ENCODE data around the gene COX5A.
"Not testable (repeated sequence)": the region's sequence is repeated elsewhere in the genome, so short reads cannot be mapped to it uniquely, and the experiment has no call there.

The COX5A gene

GRCh38 chr15:74896316-74896715 is 41.6 kb downstream of the COX5A start:
- H3K9me3 ChIP-seq (ENCODE audit: insufficient read depth, low read depth, low read length) = no peaks in the 10 kb centered on the region
- H3K4me2 ChIP-seq (ENCODE audit: low read depth, low read length, poor library complexity, severe bottlenecking) = no peak overlapping the region
- TF ChIP-seq EZH2phosphoT487 (IDR thresholded peaks at IDR 0.05; ENCODE audit: borderline replicate concordance) (no peak), CTCF (conservative IDR thresholded peaks at IDR 0.05; ENCODE audit: low read length) (no peak)

GRCh38 chr15:74895830-74896229 is 42.0 kb downstream of the COX5A start:
- Histone ChIP-seq H3K79me2 (ENCODE audit: insufficient read depth, low read length) (peaks cover 8% of the 10 kb centered on the region; the same call in 1 of the 2 replicates), H3K9ac (ENCODE audit: low read depth, low read length, poor library complexity, severe bottlenecking) (no peak overlapping the region), H3F3A (ENCODE audit: low read depth) (no peaks in the 10 kb centered on the region), H3K4me1 (ENCODE audit: insufficient read depth, low read length, poor library complexity, severe bottlenecking) (peaks cover 15% of the 10 kb centered on the region), H3K9me2 (replicated peaks; ENCODE audit: low read depth, low read length) (no peaks in the 10 kb centered on the region), H3K4me2 (ENCODE audit: low read depth, low read length, poor library complexity, severe bottlenecking) (no peak overlapping the region), H3K27me3 (ENCODE audit: insufficient read depth, low read length, poor library complexity, severe bottlenecking) (no peaks in the 10 kb centered on the region), H3K4me3 (ENCODE audit: low read length, poor library complexity, severe bottlenecking) (no peak overlapping the region), H3K9me3 (ENCODE audit: insufficient read depth, low read depth, low read length) (no peaks in the 10 kb centered on the region), H2AFZ (ENCODE audit: low read length) (no peak overlapping the region), H3K36me3 (ENCODE audit: insufficient read depth, low read length) (no peaks in the 10 kb centered on the region; the same call in 1 of the 2 replicates), H4K20me1 (ENCODE audit: insufficient read depth, low read length, poor library complexity, severe bottlenecking) (no peaks in the 10 kb centered on the region)
- no peak for TF ChIP-seq CTCF (conservative IDR thresholded peaks at IDR 0.05; ENCODE audit: low read length)
- no peak for TF ChIP-seq EZH2phosphoT487 (IDR thresholded peaks at IDR 0.05; ENCODE audit: borderline replicate concordance)

More at GRCh38 chr15:74896316-74896715, 41.6 kb downstream of the COX5A start:
- H2AFZ ChIP-seq (ENCODE audit: low read length) = no peak overlapping the region
- no peaks in the 10 kb centered on the region for H3F3A ChIP-seq (ENCODE audit: low read depth)
- peaks cover 14% of the 10 kb centered on the region for H3K4me1 ChIP-seq (ENCODE audit: insufficient read depth, low read length, poor library complexity, severe bottlenecking)
- H3K79me2 ChIP-seq (ENCODE audit: insufficient read depth, low read length) = peaks cover 3% of the 10 kb centered on the region; the same call in 1 of the 2 replicates
- H3K4me3 ChIP-seq (ENCODE audit: low read length, poor library complexity, severe bottlenecking) = no peak overlapping the region
- H3K27me3 ChIP-seq (ENCODE audit: insufficient read depth, low read length, poor library complexity, severe bottlenecking) = no peaks in the 10 kb centered on the region
- H4K20me1 ChIP-seq (ENCODE audit: insufficient read depth, low read length, poor library complexity, severe bottlenecking) = no peaks in the 10 kb centered on the region
- no peaks in the 10 kb centered on the region; the same call in 1 of the 2 replicates for H3K36me3 ChIP-seq (ENCODE audit: insufficient read depth, low read length)
- H3K9me2 ChIP-seq (replicated peaks; ENCODE audit: low read depth, low read length) = no peaks in the 10 kb centered on the region
- no peak overlapping the region for H3K9ac ChIP-seq (ENCODE audit: low read depth, low read length, poor library complexity, severe bottlenecking)

- H4K20me1 ChIP-seq (ENCODE audit: insufficient read depth, low read length, poor library complexity, severe bottlenecking); H3K9me3 ChIP-seq (ENCODE audit: insufficient read depth, low read depth, low read length); H3K4me2 ChIP-seq (ENCODE audit: low read depth, low read length, poor library complexity, severe bottlenecking); H2AFZ ChIP-seq (ENCODE audit: low read length); H3K9ac ChIP-seq (ENCODE audit: low read depth, low read length, poor library complexity, severe bottlenecking); H3F3A ChIP-seq (ENCODE audit: low read depth); H3K27me3 ChIP-seq (ENCODE audit: insufficient read depth, low read length, poor library complexity, severe bottlenecking); H3K36me3 ChIP-seq (ENCODE audit: insufficient read depth, low read length); H3K9me2 ChIP-seq (replicated peaks; ENCODE audit: low read depth, low read length); H3K4me3 ChIP-seq (ENCODE audit: low read length, poor library complexity, severe bottlenecking): not testable (repeated sequence)
- Histone ChIP-seq H3K4me1 (ENCODE audit: insufficient read depth, low read length, poor library complexity, severe bottlenecking) (peaks cover 25% of the 10 kb centered on the region), H3K79me2 (ENCODE audit: insufficient read depth, low read length) (peaks cover 18% of the 10 kb centered on the region)
Measured at GRCh38 chr15:74894383-74894782, 43.5 kb downstream of the COX5A start.

DNA sequence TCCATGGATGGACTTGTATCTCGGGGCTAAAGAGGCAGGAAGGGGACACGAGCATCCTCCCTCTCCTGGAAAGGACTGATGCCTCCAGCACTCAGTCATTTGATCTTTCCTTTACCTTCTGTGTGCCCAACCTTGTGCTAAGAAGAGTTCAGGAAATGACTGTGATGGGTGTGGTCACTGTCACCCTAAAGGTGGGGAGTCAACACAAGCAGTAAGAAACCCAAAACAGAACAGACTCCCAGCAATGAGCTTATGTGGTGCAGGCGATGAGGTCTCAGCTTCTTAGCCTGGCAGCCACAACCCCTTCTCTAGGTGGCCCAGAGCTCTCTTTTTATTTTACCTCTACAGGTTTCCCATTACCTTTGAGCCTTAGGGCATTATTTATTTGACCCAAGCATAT is 44.2 kb downstream of the COX5A start:
- TF ChIP-seq CTCF (conservative IDR thresholded peaks at IDR 0.05; ENCODE audit: low read length) = no peak
- TF ChIP-seq EZH2phosphoT487 (IDR thresholded peaks at IDR 0.05; ENCODE audit: borderline replicate concordance) = no peak
- peaks cover 18% of the 10 kb centered on the region for H3K79me2 ChIP-seq (ENCODE audit: insufficient read depth, low read length)
- no peak overlapping the region for H3K4me3 ChIP-seq (ENCODE audit: low read length, poor library complexity, severe bottlenecking)
- H3F3A ChIP-seq (ENCODE audit: low read depth) = no peaks in the 10 kb centered on the region
- no peak overlapping the region for H2AFZ ChIP-seq (ENCODE audit: low read length)
- H3K27me3 ChIP-seq (ENCODE audit: insufficient read depth, low read length, poor library complexity, severe bottlenecking) = no peaks in the 10 kb centered on the region
- no peak overlapping the region for H3K4me2 ChIP-seq (ENCODE audit: low read depth, low read length, poor library complexity, severe bottlenecking)
- H3K9ac ChIP-seq (ENCODE audit: low read depth, low read length, poor library complexity, severe bottlenecking) = no peak overlapping the region
- no peaks in the 10 kb centered on the region for H4K20me1 ChIP-seq (ENCODE audit: insufficient read depth, low read length, poor library complexity, severe bottlenecking)
- no peaks in the 10 kb centered on the region for H3K36me3 ChIP-seq (ENCODE audit: insufficient read depth, low read length)
- no peaks in the 10 kb centered on the region for H3K9me3 ChIP-seq (ENCODE audit: insufficient read depth, low read depth, low read length)
- no peaks in the 10 kb centered on the region for H3K9me2 ChIP-seq (replicated peaks; ENCODE audit: low read depth, low read length)
- peaks cover 25% of the 10 kb centered on the region for H3K4me1 ChIP-seq (ENCODE audit: insufficient read depth, low read length, poor library complexity, severe bottlenecking)
